Sigmoid colon (tissue), 7 donors: Measurements from ENCODE around the gene MTMR3. TPM values are rescaled to one million over a fixed set of nuclear protein-coding genes. Genes with fewer than 3 reads are reported as not detected.

Experiments used
- DNase-seq: peaks from one replicate; pipeline ENCODE4 v3.0.0-alpha.2; 2019
- H3K27ac ChIP-seq, 4 donors: fragments of 200-600 bp; sonication (generic); one replicate each; pipeline ENCODE4 v1.5.1; 2016 to 2019; ENCODE audit warnings: mild to moderate bottlenecking in 1 of 4
- H3K27me3 ChIP-seq, 3 donors: fragments of 200-600 bp; sonication (generic); one replicate each; pipeline ENCODE4 v1.5.1; 2019; ENCODE audit warnings: mild to moderate bottlenecking in 1 of 3
- H3K36me3 ChIP-seq, 4 donors: fragments of 200-600 bp; sonication (generic); one replicate each; pipeline ENCODE4 v1.5.1; 2016 to 2019
- H3K4me1 ChIP-seq, 4 donors: fragments of 200-600 bp; sonication (generic); one replicate each; pipeline ENCODE4 v1.5.1; 2017 to 2019
- H3K4me3 ChIP-seq, 4 donors: fragments of 200-600 bp; sonication (generic); one replicate each; pipeline ENCODE4 v1.5.1; 2017 to 2019; ENCODE audit warnings: mild to moderate bottlenecking in 2 of 4, moderate library complexity in 1 of 4
- H3K9me3 ChIP-seq, 4 donors: fragments of 200-600 bp in 3 of 4; sonication (generic) in 3 of 4; one replicate each; pipeline versions ENCODE4 v1.5.1 to v1.6.1; 2013 to 2019
- EP300 ChIP-seq, 4 donors: sonication (generic); formaldehyde crosslinking; IDR thresholded peaks; one replicate each; pipeline ENCODE4 v1.6.1; 2017; ENCODE audit warnings: antibody characterized with exemption in 4 of 4
- POLR2A ChIP-seq, 2 donors: fragments of 450-650 bp; IDR thresholded peaks; one replicate each; pipeline ENCODE4 v1.6.1; 2016; ENCODE audit warnings: antibody characterized with exemption in 2 of 2, mild to moderate bottlenecking in 2 of 2, moderate library complexity in 2 of 2
- POLR2AphosphoS5 ChIP-seq, 4 donors: sonication (generic); formaldehyde crosslinking; IDR thresholded peaks; one replicate each; pipeline ENCODE4 v1.6.1; 2017; ENCODE audit warnings: antibody characterized with exemption in 4 of 4
- WGBS, 2 donors: extraction: QIAGEN DNeasy Blood & Tissue Kit; methylation state at CpG; one replicate each; pipeline ENCODE4 v1.1.7; 2013; 5-methylcytosine and 5-hydroxymethylcytosine counted together
- intact Hi-C: fragments of 100-400 bp; cut with DNase I; formaldehyde crosslinking; loops from one replicate; pipeline ENCODE4 v1.15.1; 2023
- polyA plus RNA-seq, 3 donors: library from polyadenylated mRNA; stranded (reverse); fragments of 200-250 nt; gene quantifications; one replicate each; pipeline ENCODE4 v1.2.3, GENCODE V29; 2013
- total RNA-seq, 4 donors: library from RNA; depleted of rRNA; stranded (reverse); fragments of >200 nt; gene quantifications; one replicate each; pipeline ENCODE4 v1.1.0, GENCODE V29; 2016
- TF ChIP-seq, protein P1 (sequence below), 4 experiments: fragments of 450-650 bp in 3 of 4; fragments of 200-600 bp in 1 of 4; IDR thresholded peaks; one replicate each; pipeline ENCODE4 v1.5.1; 2016 to 2019; ENCODE audit warnings: antibody characterized with exemption in 4 of 4, mild to moderate bottlenecking in 3 of 4, moderate library complexity in 2 of 4
- donor health status: healthy with polysubstance abuse.
- donor health status: Bipolar disorder and iron deficiency.
- donor health status: healthy.

MTMR3 gene
- total and polyA plus RNA-seq, 7 donors, result 6.6 to 52.3 (median 40.7) TPM

DNA sequence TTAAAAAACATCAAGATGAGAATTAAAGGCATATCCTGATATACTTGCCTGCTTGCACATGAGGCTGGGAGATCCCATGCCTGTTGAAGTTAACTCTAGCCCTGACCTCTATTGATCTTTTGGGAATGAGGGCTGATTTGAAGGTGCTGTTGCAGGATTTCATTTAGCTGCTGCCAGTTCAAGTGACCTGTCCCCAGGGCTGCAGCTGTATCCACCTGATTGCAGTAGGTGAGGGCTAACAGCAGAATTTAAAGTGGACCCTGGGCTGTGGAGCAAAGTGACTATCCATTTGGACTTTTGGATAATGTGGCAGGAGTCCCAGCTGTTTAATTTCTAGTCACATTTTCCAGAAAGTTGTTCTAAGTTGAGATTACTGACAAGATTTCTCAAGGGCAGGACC is 146.5 kb downstream of the MTMR3 start:
- no peaks in the 10 kb centered on the region for H3K27me3 ChIP-seq
- H3K36me3 ChIP-seq, result peaks cover 10 to 47% (median 32%) of the 10 kb centered on the region in 4 donors
- TF ChIP-seq POLR2A (IDR thresholded peaks at IDR 0.05) (no peak), EP300 (IDR thresholded peaks at IDR 0.05) (no peak), POLR2AphosphoS5 (IDR thresholded peaks at IDR 0.05) (no peak)
- TF ChIP-seq, protein P1, sequence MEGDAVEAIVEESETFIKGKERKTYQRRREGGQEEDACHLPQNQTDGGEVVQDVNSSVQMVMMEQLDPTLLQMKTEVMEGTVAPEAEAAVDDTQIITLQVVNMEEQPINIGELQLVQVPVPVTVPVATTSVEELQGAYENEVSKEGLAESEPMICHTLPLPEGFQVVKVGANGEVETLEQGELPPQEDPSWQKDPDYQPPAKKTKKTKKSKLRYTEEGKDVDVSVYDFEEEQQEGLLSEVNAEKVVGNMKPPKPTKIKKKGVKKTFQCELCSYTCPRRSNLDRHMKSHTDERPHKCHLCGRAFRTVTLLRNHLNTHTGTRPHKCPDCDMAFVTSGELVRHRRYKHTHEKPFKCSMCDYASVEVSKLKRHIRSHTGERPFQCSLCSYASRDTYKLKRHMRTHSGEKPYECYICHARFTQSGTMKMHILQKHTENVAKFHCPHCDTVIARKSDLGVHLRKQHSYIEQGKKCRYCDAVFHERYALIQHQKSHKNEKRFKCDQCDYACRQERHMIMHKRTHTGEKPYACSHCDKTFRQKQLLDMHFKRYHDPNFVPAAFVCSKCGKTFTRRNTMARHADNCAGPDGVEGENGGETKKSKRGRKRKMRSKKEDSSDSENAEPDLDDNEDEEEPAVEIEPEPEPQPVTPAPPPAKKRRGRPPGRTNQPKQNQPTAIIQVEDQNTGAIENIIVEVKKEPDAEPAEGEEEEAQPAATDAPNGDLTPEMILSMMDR (IDR thresholded peaks at IDR 0.05), result no peak
- no peak overlapping the region for H3K27ac ChIP-seq
- DNase-seq, result no peak
- no peak overlapping the region for H3K4me3 ChIP-seq
- intact Hi-C loops, result no loop called here
- H3K4me1 ChIP-seq, result no peaks in the 10 kb centered on the region
- H3K9me3 ChIP-seq, result no peaks in the 10 kb centered on the region

DNA sequence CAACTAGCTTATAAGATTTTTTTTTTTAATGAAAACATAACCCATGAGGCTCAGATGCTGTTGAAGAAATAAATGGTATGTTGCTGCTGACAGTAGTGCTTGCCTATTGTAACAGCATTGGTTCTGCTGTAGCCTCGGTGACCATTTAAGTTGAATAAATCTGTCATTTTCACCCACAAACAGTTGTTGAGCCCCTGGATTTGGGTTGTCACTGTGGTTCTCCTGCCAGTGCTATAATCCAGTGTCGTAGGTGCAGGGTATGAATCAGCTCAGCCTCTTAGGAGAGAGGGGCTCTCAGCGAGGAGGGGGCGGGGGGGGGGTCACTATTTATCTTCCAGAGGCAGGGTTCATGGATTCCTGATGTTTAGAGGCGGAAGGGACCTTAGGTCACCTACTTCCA is 147.4 kb downstream of the MTMR3 start:
- DNase-seq, result no peak
- no peak overlapping the region for H3K4me3 ChIP-seq
- no peaks in the 10 kb centered on the region for H3K9me3 ChIP-seq
- TF ChIP-seq POLR2A (IDR thresholded peaks at IDR 0.05) (no peak), EP300 (IDR thresholded peaks at IDR 0.05) (no peak), POLR2AphosphoS5 (IDR thresholded peaks at IDR 0.05) (no peak)
- TF ChIP-seq, protein P1 (IDR thresholded peaks at IDR 0.05), result no peak
- intact Hi-C loops, result no loop called here
- no peak overlapping the region for H3K27ac ChIP-seq
- H3K4me1 ChIP-seq, result no peaks in the 10 kb centered on the region
- whole genome bisulfite sequencing, 2 donors, result 89 to 92% methylated on average over 5 of the region's 5 CpGs
- H3K27me3 ChIP-seq, result no peaks in the 10 kb centered on the region
- peaks cover 10 to 39% (median 24%) of the 10 kb centered on the region in 4 donors for H3K36me3 ChIP-seq

DNA sequence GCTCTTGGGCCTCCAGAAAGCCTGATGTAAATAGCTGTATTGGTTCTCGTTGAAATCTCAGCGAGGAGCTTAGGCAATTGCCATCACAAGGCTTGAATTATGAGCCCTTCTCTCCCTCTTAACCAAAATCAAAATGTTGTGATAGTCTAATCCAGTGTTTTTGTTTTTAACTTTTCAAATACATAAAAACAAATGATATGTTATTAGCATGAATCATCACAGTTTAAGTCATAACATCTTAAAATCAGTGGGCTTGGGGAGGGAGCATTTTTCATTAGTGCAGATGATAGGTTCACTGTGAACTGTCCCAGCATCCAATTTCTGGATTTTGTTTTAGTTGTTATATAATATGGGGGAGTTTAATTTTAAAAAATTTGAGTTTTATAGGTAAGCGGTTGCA is 148.4 kb downstream of the MTMR3 start:
- DNase-seq, result no peak
- WGBS, 2 donors, result 92 to 95% methylated on average over 3 of the region's 3 CpGs
- TF ChIP-seq POLR2A (IDR thresholded peaks at IDR 0.05), result no peak
- TF ChIP-seq EP300 (IDR thresholded peaks at IDR 0.05), result no peak
- TF ChIP-seq, protein P1 (IDR thresholded peaks at IDR 0.05), result no peak
- no peak for TF ChIP-seq POLR2AphosphoS5 (IDR thresholded peaks at IDR 0.05)
- H3K4me1 ChIP-seq, result no peaks in the 10 kb centered on the region
- H3K4me3 ChIP-seq, result no peak overlapping the region
- H3K36me3 ChIP-seq, result peaks cover 0 to 29% (median 15%) of the 10 kb centered on the region in 4 donors
- H3K27ac ChIP-seq, result no peak overlapping the region
- no peaks in the 10 kb centered on the region for H3K9me3 ChIP-seq
- no peaks in the 10 kb centered on the region for H3K27me3 ChIP-seq
- intact Hi-C loops, result no loop called here

GRCh38 chr22:30031764-30032455 is 148.9 kb downstream of the MTMR3 start:
- Histone ChIP-seq H3K27me3 (no peaks in the 10 kb centered on the region), H3K4me1 (no peaks in the 10 kb centered on the region), H3K27ac (no peak overlapping the region), H3K36me3 (peaks cover 0 to 23% (median 11%) of the 10 kb centered on the region in 4 donors), H3K9me3 (no peaks in the 10 kb centered on the region), H3K4me3 (no peak overlapping the region)
- TF ChIP-seq POLR2AphosphoS5 (IDR thresholded peaks at IDR 0.05) (no peak), POLR2A (IDR thresholded peaks at IDR 0.05) (no peak), EP300 (IDR thresholded peaks at IDR 0.05) (no peak)
- TF ChIP-seq, protein P1 (IDR thresholded peaks at IDR 0.05), result no peak
- DNase-seq, result no peak
- intact Hi-C loops, result no loop called here
- 81 to 88% methylated on average over 2 of the region's 2 CpGs for WGBS, 2 donors

DNA sequence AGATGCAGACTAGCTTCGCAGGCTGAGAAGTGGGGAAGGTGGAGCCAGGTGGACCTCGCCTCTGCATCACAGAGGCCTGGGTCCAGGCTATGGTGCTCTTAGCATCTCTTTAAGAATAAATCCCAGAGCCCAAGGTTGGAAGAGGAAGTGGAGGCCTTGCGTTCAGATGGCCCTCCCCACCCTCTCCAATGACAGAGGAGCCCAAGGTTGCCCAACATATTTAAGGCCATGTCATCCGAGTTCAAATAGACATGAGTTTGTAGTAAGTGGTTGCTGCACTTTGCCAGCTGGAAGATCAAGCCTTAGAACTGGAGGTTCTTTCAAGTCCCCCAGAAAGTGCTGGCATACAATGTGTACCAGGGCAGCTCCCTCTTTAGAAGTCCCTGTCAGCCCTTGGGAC is 150.2 kb downstream of the MTMR3 start:
- H3K4me1 ChIP-seq, result no peaks in the 10 kb centered on the region
- no peak for DNase-seq
- 88 to 90% methylated on average over 4 of the region's 4 CpGs for WGBS, 2 donors
- no peaks in the 10 kb centered on the region for H3K9me3 ChIP-seq
- H3K4me3 ChIP-seq, result no peak overlapping the region
- intact Hi-C loops, result no loop called here
- no peaks in the 10 kb centered on the region for H3K27me3 ChIP-seq
- H3K27ac ChIP-seq, result no peak overlapping the region
- peaks cover 0 to 13% (median 7%) of the 10 kb centered on the region in 4 donors for H3K36me3 ChIP-seq
- TF ChIP-seq POLR2A (IDR thresholded peaks at IDR 0.05) (no peak), POLR2AphosphoS5 (IDR thresholded peaks at IDR 0.05) (no peak), EP300 (IDR thresholded peaks at IDR 0.05) (no peak)
- TF ChIP-seq, protein P1 (IDR thresholded peaks at IDR 0.05), result no peak
